ENCODE measurements around the gene TSHR.
"Not testable (repeated sequence)": the region's sequence is repeated elsewhere in the genome, so short reads cannot be mapped to it uniquely, and the experiment has no call there.

Gene TSHR

GRCh38 chr14:81070511-81070910 lies 115.1 kb downstream of the TSHR start:
- no peak for DNase-seq

- DNase-seq, result no peak
Measured at GRCh38 chr14:81085596-81085995, 130.2 kb downstream of the TSHR start.

- DNase-seq, result no peak
Measured at GRCh38 chr14:81087230-81087629, 131.8 kb downstream of the TSHR start.

GRCh38 chr14:81091139-81091538 lies 135.7 kb downstream of the TSHR start:
- no peak for DNase-seq

- no peak for DNase-seq
Measured at GRCh38 chr14:81091660-81092059, 136.2 kb downstream of the TSHR start.

DNA sequence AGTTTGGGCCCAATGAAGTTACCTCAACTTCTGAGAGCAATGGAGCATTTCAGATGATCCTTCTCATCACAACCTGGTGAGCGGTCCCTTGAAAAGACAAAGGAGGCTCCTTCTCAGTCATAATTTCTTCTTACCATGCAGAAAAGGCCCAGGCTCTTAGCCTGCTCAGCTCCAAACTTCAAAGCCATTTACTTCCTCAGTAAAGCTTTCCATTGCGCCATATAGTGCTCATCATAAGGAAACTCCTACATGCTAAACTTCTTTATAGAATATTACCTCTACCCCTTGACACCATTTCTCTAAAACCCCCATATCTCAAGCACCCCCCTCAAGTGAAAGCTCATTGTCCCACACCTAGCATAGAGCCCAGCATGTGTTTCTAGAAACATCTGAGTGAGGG lies 138.2 kb downstream of the TSHR start:
- peak; percentile 23 to 52 (median 44) for DNase-seq

GRCh38 chr14:81095539-81095938 lies 140.1 kb downstream of the TSHR start:
- DNase-seq, result no peak

GRCh38 chr14:81096656-81097055 lies 141.2 kb downstream of the TSHR start:
- DNase-seq, result no peak

DNA sequence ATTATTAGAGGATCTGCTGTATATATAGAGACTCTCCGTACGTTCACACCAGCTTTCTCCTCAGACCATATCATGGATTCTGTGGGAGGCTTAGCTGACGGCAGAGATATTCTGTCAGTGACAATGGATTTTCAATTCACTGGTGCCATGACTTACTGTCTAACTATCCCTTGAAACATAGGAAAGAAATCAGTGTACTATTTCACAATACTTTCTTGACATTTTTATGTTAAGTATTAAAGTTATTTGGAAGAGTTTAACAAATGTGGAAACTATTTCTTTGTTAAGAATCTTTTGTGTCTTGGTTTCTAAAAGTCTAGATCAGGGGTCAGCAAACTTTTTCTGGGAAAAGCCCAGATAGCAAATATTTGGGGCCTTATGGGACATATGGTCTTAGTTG lies 146.8 kb downstream of the TSHR start:
- no peak for DNase-seq

DNA sequence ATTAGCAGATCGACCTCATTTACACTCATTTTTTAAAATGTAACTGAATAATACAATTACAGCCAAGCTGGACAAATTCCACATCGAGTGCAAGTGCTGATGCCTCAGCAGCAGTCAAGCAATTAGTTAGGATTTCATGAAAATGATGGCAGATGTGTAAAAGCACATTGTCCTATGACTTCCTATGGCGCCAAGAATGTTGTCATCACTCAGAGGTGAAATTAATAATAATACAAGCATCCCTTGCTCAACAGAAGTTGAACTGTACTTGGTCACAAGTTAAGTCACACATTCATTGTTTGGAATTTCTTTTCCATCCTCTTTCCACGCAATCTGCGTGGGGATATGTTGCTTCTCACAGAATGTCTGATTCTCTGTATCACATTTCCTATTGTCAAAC lies 148.0 kb downstream of the TSHR start:
- no peak for DNase-seq

DNA sequence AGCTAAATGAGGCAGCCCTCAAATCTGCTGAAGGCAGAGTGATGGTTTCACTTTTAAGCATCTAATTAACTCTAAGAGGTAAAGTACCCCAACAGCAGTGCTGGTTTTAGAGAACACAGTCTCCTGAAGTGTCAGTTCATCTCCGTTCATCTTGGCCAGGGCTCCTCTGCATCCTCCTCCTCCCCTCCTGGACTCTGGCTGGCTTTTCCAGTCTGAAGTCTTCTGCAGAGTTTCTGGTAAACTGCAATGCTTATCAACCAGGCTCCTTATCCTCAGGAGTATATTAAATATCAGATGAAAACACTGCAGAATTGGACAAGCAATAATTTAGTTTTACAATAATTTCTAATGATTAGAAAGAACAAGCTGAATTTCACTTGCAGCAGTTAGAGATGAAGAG lies 150.0 kb downstream of the TSHR start:
- no peak for DNase-seq

DNA sequence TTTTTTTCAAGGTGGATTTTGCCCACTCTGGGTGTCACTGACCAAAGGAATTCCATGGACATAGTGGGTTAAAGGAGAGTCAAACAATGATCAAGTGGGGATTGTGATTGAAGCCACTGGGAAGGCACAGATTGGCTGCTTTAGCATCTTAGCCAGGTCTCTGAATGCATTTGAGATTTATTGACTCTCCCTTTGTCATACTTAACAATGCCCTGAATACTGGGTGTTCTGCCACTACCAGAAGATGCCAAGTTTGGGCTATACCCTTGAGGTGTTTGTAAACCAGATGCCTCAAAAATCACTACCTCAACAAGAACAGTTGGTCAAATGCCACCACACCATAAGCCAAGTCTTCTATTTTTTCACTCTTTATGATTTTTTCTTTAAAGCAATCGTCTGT lies 150.5 kb downstream of the TSHR start:
- DNase-seq, result no peak

GRCh38 chr14:81110186-81110585 lies 154.8 kb downstream of the TSHR start:
- no peak for DNase-seq

- peak; percentile 35 to 45 (median 40) for DNase-seq
Measured at GRCh38 chr14:81113176-81113575, 157.8 kb downstream of the TSHR start.

DNA sequence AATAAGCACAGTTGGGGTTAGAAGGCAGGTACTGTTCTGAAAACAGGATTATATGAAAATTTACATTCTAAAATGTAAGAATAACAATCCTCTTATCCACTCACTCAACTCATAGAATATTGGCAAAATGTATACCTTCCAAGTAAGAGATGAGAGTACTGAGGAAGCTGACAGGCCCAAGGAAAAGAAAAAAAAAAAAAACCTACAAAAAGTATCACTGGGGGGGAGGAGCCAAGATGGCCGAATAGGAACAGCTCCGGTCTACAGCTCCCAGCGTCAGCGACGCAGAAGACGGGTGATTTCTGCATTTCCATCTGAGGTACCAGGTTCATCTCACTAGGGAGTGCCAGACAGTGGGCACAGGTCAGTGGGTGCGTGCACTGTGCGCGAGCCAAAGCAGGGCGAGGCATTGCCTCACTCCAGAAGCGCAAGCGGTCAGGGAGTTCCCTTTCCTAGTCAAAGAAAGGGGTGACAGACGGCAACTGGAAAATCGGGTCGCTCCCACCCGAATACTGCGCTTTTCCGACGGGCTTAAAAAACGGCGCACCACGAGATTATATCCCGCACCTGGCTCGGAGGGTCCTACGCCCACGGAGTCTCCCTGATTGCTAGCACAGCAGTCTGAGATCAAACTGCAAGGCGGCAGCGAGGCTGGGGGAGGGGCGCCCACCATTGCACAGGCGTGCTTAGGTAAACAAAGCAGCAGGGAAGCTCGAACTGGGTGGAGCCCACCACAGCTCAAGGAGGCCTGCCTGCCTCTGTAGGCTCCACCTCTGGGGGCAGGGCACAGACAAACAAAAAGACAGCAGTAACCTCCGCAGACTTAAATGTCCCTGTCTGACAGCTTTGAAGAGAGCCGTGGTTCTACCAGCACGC lies 158.8 kb downstream of the TSHR start:
- DNase-seq, result not testable (repeated sequence)

DNA sequence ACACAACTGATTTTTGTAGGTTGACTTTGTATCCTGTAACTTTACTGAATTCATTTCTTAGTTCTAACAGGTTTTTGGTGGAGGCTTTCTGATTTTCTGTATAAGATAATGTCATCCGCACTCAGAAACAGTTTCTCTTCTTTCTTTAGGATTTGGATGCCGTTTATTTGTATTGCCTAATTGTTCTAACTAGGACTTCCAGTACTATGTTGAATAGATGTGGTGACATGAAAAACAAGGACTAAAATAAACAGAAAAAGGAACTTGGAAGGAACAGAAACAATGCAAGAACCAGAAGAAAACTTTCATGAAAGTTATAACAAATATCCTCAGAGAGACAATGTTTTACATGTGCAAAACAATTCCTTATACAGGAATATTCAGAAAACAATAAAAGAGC lies 165.1 kb downstream of the TSHR start:
- DNase-seq, result peak in 1 of 3 donors; percentile 22

DNA sequence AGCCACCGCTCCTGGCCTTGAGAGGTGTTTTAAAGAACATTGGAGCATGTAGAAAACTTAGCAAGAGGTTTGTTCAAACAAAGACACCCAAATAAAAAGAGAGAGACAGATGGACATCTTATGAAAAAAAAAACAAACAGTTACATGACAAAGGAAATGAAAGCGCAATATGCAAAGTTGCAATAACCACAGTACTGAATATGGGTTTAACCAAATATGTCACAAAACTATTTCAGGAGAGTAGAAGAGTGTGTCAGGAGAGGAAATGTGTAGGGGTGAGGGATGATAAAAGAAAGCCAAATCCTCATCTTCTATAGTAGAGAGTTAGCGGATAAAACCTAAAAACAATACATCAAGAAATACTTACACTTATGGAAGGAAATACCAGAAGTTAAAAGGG lies 166.9 kb downstream of the TSHR start:
- peak; percentile 5 to 48 (median 47) for DNase-seq

DNA sequence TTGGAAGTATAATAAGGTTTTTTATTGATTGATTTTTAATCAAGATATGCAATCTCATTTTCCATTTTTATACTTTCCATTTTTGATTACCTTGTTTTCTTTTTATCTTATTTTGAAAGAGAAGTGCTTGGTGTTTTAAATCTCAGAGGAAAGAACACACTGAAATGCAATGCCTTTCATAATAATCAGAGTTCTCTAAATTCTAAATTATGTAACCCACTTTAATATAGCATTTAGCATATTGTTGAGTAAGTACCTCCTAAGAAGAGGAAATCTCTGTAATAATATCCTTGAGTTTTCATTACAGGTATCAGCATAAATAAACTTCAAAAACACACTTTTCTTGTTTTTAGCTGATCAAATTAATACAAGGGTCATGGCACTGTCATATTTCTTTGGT lies 168.4 kb downstream of the TSHR start:
- DNase-seq, result peak in 2 of 3 donors; percentile 19 to 50

DNA sequence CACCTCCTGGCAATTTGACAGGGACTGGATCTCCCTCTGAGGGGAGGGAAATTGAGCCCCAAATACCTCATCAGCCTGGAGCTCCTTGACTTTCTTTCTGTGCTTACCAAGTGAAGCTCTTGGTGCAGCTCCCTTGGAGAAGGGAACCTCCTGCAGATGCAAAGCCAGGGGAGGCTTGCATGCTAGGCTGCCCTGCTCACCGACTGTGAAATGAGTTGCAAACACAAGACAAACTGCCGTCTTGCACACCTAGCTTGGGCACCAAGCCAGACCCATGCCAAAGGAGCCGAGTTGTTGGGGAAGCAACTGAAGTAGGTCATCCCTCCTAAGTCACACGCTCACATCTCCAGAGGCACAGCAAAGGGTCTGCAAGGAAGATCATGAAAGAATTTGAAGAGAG lies 170.1 kb downstream of the TSHR start:
- DNase-seq, result no peak

DNA sequence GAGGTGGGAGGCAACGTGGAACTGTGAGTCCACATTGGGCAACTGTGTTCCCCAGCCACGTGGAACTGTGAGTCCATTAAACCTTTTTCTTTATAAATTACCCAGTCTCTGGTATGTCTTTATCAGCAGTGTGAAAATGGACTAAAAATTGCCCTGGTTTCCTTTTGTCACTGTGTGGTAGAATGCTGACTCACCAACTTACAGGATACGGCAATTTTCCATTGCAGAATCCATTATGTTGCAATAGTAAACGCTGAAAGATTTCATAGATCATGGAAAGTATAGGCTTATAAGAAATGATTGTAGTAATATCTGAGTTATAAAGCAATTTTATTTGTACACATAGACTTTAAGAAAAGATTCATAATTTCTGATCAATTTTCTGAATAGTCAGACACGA lies 172.4 kb downstream of the TSHR start:
- DNase-seq, result peak; percentile 65 to 89 (median 87)

DNA sequence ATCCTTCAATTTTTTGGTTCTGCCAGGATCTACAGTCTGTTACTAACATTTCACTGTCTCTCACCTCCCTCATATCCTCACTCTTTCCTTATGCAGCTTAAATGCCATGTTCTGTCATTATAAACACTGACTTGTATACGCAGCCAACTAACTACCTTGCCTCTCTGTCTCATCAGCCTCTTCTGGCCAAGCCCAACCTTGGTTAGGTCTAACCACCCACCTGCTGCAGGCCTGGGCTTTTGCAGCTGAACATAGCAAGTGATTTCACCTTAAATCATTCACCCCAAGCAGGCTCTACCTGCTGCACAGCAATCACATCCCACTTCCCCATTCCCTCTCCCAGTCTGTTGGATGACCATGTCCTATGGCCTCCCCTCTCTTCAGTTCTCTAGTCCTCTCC lies 173.8 kb downstream of the TSHR start:
- no peak for DNase-seq

GRCh38 chr14:81132468-81132867 lies 177.0 kb downstream of the TSHR start:
- peak in 1 of 3 donors; percentile 14 for DNase-seq

DNA sequence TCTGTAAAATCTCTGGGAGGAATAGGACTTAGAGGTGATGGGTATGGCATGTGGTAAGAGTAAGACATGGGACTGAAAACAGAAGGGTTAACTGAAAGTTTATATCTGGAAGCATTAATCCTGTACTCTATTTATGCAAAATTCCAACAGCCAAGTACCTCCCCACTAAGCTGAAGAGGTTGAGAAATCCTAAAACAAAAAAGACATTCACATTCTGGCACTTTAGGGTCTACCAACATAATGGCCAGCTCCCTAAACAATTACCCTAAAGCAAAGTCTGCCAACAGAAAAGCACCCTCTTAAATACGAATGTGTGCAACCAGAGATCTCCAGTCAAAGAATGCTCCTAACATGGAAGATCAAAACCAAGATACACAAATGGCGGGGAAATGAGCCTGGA lies 178.0 kb downstream of the TSHR start:
- no peak for DNase-seq

DNA sequence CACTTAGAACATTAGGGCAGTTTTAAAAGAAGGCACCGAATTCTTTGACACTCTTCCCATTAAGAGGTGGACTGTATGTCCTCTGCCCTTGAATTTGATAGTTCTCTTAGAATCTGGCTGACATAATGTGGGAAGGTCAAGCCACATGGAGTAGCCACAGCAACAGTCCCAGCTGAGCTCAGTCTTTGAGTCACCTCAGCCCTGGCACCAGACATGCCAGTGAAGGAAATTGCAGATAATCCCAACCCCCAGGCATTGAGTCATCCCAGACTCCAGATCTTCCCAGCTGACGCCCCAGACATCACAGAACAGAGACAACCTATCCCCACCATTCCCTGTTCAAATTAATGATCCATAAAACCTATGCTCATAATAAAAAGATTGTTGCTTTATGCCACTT lies 181.9 kb downstream of the TSHR start:
- DNase-seq, result peak; percentile 69 to 76 (median 74)

DNA sequence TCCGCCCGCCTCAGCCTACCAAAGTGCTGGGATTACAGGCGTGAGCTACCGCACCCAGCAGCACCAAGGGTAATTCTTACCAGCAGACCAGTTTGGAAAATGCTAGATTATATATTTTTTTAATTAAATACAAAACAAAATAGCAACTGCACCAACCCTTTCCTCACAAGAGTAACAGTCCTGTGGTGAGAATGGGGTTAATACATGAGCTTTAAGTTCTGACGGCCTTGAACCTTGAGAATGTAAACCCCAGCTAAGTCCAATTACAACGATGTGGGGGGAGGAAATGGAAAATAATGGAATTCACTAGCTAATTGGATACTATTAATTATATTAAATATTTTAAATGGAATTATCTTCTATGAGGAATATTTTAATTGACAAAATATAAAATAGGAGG lies 183.0 kb downstream of the TSHR start:
- no peak for DNase-seq
